AG20443 (cell line): Measurements from ENCODE around the gene CRYZ.
"Not testable (repeated sequence)": the region's sequence is repeated elsewhere in the genome, so short reads cannot be mapped to it uniquely, and the experiment has no call there.

Source experiments
- DNase-seq: peaks from one replicate; pipeline ENCODE4 v3.0.0; 2012; ENCODE audit warnings: low spot score, mixed read lengths

CRYZ gene

DNA sequence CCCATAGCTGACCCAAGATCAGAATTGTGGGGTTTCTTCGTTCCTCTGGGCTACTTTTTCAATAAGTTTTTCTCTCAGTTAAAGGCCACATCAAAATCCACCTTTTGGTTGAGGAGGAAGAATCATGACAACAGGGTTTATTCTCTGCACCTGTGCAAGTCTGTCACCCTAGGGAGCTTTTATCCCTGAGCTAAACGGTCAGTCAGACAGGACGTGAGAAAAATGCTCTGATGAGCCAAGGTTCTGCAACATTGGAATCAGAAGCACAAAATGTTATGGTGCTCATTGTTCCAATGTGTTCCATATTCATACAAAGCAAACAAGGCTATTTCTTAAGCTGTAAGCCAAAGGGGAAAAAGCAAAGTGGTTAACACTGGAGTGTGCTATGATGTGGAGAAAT is 51.8 kb downstream of the CRYZ start:
- no peak for DNase-seq

- DNase-seq, result no peak
Measured at GRCh38 chr1:74679811-74680210, 53.0 kb downstream of the CRYZ start.

DNA sequence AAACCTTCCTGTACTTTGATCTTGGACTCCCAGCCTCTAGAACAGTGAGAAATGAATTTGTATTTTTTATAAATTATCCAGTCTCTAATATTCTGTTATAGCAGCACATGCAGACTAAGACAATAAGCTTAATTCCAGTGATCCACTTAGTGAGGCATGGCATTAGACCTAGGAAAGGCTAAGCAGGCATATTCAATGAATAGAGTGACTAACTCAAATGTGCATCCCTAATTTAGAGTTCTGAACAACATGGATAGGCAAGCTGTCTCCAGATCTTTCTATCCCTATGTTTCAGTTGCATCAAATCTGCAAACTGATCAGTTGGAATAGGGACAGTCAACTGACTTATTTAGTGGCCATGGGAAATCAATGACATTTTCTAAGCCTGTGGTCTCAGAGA is 54.9 kb downstream of the CRYZ start:
- no peak for DNase-seq

DNA sequence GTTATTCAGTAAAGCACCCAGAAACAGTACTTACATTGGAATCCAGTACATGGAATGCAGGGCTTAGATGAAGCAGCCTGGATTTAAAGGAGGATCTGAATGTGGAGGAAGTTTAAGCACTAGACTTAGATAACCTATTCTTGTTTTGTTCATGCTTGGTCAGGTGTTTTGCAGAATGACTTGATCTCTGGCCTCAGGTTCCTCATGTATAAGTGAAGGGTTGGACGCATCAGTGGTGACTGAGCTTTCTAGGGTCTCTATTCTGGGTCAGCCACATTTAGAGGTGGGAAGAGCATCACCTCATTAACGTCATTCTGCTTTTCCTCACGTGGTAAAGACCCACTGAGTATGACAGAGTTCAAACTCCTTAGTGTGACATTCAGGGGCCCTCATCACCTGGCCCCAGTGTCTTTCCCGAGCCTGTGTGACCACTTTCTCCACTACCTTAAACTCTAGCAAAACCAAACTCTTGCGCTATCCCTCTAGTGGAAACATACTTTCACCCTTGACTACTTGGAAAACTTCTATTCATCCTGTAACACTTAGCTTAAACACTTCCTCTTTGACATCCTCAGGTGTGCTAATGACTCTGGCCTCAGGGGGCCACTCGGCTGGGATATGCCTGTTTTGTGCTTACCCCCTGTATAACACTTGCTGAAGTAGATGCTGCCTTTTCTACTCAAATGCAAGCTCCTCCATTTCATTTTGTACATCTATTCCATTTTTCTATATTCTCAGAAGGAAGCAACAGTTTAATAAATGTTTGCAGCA is 58.4 kb downstream of the CRYZ start:
- no peak for DNase-seq

DNA sequence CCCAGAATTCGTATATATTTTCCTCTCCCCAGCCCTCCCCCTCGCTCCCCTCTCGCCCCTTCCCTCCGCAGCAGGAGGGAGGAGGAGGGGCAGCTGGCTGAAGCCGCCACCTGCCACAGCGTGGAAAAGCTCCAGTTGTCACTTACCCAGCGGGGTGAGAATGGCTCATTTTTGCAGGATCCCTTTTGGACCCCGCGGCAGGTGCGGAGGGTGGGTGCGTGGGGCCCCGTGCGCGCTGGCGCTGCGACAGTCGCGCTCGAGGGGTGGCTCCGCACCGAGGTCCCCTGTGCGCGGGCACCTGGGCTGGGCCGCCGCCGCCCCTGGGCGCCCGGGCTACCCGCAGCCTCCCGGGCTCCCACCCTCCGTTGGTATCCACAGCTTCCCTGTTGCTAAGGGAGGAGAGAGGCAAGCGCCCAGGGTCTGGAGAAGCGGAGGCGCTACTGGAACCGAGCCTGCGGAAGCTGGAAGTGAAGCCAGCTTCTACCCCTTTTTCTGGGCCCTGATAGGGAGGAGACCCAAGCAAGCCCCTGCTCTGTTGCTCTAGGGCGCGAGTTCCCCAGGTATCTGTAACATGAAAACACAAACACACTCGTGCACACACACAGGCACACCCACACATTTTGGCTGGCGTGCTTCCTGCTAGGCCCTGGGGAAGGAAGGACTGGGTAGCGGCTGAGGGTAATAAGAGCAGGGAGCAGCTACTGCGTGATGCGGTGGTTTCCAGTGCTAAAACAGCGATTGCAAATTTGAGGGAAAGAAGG is 59.3 kb downstream of the CRYZ start, which contains the start of gene ERICH3:
ERICH3 (minus strand) TSS at position 442 of the 761 bp plus-strand sequence; CDS start at position 169, 273 bp downstream.
- DNase-seq, result peak; percentile 25

- not testable (repeated sequence) for DNase-seq
Measured at GRCh38 chr1:74670866-74671265, 62.0 kb downstream of the CRYZ start.
